Posterior cingulate gyrus (tissue), 11 donors: ENCODE measurements around the gene TBX6.

Experiments
- DNase-seq, 10 donors: peaks; one replicate each; pipeline versions ENCODE4 v3.0.0 to v3.0.0-alpha.2; 2020 to 2021; ENCODE audit warnings: mixed read lengths in 3 of 10
- intact Hi-C: fragments of 100-400 bp; cut with DNase I; formaldehyde crosslinking; loops from one replicate; pipeline ENCODE4 v1.15.1; 2023

TBX6 gene

GRCh38 chr16:30088832-30089624, 2.7 kb downstream of the TBX6 start:
- intact Hi-C loops: no loop called here
- DNase-seq: peak in 3 of 10 donors; percentile 27 to 79 (median 50)

GRCh38 chr16:30088237-30088831, 3.4 kb downstream of the TBX6 start:
- intact Hi-C loops: no loop called here

DNA sequence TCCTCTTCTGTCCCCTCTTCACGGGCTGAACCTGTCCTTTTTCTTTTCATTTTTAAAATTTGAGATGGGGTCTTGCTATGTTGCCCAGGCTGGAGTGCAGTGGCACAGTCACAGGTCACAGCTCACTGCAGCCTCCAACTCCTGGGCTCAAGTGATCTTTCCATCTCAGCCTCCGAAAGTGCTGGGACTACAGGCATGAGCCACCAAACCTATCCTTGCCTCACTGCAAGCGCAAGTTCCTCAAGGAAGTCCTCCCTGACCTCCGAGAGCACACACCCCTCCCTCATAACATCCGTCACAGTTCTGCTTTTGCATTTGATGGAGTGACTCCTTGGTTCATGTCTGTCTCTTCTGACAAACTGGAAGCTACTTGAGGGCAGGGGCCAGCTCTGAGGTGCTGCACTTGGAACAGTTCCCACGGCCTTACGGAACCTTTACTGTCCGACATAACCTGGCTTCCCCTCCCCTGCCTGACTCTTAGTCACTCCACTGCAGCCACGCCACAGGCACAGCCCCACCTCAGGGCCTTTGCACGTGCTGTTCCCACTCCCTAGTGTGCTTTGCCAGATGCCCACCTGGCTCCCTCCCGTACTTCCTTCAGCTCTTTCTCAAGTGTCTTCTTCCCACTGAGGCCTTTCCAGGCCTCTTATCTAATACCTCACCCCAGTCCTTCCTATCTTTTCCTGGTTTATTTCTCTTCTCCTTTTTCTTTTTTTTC, 4.4 kb downstream of the TBX6 start:
- intact Hi-C loops: no loop called here
- peak in 3 of 10 donors; percentile 28 to 44 (median 43) for DNase-seq

More at GRCh38 chr16:30088237-30088831, 3.4 kb downstream of the TBX6 start:
- peak in 1 of 10 donors; percentile 34 for DNase-seq

DNA sequence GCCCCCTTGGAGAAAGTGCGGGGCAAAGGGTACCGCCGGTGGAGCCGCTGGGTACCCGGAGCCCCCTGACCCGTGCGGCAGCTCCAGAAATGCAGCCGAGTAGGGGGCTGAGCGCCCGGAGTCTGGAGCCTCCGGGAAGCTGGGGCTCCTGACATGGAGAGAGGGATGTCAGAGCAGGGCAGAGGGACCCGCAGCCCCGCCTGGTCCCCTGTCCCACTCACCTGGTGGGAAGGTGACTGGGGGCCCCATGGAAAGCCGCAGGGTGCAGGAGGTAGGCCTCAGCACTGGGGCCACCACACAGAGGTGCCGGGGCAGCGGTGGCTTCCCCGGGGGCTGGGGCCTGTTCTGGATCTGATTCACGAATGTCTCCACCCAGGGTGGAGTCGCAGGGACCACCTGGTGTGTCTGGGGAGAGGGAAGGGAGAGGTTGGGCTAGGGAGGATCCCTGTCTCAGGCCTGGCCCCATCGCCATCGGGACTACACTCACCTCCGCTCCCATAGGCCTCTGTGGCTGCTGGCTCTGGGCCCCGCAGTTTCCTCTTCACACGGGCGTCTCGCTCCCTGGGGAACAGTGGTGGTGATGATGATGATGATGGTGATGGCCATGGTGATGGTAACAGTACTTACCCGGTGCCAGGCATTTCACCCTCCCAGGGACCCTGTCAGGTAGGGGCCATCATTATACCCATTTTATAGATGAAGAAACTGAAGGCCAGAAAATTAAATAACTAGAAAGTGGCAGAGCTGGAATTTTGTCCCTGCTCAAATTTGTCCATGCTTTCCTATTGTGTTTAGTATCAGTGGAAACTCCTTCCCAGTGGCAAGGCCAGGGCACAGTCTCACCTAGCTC, 5.2 kb downstream of the TBX6 start:
- peak in 3 of 10 donors; percentile 45 to 83 (median 64) for DNase-seq
- intact Hi-C loops: no loop called here

DNA sequence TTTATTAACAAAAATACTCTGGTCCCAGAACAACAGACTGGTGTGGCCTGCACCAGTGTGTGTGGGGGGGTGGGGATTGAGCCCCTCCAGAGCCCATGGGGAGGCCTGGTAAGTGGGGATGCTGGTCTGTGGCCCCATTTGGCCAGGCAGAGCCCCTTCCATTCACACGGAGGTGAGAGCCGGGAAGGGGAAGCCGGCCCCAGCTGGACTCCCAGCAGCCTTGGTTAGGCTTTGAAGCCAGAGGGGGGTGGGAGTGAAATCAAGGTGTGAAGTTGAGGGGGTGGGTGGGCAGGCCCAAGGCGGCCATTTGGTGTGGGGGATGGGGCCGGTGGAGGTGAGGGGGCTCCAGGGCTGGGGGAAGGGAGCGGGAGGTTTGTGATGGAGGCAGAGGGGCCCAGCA, 5.9 kb downstream of the TBX6 start:
- intact Hi-C loops: no loop called here
- DNase-seq: peak in 3 of 10 donors; percentile 32 to 43 (median 32)

- intact Hi-C loops: no loop called here
- peak in 3 of 10 donors; percentile 27 to 55 (median 33) for DNase-seq
Observed at GRCh38 chr16:30085247-30085646, 6.5 kb downstream of the TBX6 start.

DNA sequence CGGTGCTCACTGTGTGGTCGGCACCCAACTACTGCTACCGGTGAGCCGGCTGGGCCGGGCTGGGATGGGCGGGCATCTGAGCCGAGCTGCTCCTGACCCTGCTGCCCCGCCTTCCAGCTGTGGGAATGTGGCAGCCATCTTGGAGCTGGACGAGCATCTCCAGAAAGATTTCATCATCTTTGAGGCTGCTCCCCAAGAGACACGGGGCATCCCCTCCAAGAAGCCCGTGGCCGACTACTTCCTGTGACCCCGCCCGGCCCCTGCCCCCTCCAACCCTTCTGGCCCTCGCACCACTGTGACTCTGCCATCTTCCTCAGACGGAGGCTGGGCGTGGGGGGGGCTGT, 6.9 kb downstream of the TBX6 start:
- intact Hi-C loops: no loop called here
- DNase-seq: peak in 2 of 10 donors; percentile 27 to 60

DNA sequence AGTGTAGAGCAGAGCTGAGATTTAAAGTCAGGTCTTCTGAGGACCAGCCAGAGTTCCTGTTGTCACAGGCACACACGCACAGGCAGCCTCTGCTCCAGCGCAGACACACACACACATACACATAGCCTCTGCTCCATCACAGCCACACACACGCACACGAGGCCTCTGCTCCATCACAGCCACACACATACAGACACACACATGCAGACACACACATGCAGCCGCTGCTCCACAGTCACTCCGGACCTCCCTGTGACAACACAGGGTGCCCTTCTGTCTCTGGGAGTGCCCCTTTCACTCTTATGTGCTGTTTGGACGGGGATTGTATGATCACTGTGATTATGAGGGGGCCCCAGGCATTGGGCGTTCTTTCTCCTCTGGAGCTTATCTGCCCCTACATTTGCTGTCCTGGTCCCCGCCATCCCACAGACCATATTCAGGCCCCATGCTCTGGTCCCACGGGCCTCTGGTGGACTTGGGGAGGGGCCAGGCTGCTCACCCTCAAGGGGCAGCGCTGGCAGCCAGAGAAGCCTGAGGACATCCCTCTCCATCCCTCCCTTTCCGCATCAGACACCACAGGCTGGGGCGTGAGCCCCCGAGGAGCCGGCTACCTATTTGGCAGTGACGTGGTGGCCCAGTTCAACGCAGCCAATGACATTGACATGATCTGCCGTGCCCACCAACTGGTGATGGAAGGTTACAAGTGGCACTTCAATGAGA, 7.5 kb downstream of the TBX6 start:
- peak in 2 of 10 donors; percentile 47 to 50 for DNase-seq
- intact Hi-C loops: no loop called here

DNA sequence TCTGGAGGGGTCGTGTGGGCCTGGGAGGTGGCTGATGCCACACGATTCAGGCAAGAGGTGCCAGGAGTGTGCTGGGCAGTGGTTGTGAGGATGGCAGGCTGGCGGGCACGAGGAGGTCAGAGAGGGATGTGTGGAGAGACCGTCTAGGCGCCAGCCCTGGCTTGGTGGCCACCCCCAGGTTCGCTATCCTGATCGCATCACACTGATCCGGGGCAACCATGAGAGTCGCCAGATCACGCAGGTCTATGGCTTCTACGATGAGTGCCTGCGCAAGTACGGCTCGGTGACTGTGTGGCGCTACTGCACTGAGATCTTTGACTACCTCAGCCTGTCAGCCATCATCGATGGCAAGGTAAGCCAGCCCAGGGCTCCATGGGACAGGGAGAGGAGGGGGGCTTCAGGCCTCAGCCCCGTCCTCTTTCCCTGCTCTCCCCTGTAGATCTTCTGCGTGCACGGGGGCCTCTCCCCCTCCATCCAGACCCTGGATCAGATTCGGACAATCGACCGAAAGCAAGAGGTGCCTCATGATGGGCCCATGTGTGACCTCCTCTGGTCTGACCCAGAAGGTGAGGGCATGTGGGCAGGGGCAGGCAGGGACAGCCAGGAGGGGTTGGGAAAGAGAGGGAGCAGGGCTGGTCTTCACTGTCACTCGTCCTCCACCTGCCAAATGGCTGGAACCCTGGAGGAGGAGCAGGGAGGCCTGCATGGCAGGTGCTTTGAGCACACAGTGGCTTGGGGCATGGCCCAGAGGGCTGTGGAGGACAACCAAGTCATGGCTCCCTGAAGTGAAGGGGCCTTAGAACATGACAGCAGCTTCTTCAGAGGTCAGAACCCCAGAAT, 8.3 kb downstream of the TBX6 start:
- intact Hi-C loops: no loop called here
- peak in 2 of 10 donors; percentile 47 to 64 for DNase-seq

- peak in 2 of 10 donors; percentile 43 to 46 for DNase-seq
- intact Hi-C loops: no loop called here
Observed at GRCh38 chr16:30082545-30083090, 9.1 kb downstream of the TBX6 start.

DNA sequence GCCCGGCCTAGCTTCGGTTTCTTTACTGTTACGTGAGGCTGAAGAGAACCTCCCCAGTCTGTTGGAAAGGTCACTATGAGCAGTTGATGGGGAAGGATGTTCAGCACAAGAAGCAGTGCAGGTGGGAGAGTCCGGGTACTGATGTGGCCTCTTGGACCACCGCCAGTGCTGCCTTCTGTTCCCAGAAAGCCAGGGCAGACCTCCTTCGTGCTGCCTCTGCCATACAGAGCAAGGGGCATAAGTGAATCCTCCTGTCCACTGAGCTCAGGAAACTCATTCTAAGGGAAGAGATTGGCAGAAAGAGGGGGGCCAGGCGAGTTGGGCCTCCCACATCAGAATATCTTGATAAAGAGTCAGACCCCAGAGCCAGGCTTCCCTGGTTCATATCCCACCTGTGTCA, 12.2 kb downstream of the TBX6 start:
- intact Hi-C loops: loop anchor here (1.0 kb wide), 1 partner anchor 36 kb away; no protein-coding TSS in a partner anchor
- DNase-seq: peak in 2 of 10 donors; percentile 46 to 67

DNA sequence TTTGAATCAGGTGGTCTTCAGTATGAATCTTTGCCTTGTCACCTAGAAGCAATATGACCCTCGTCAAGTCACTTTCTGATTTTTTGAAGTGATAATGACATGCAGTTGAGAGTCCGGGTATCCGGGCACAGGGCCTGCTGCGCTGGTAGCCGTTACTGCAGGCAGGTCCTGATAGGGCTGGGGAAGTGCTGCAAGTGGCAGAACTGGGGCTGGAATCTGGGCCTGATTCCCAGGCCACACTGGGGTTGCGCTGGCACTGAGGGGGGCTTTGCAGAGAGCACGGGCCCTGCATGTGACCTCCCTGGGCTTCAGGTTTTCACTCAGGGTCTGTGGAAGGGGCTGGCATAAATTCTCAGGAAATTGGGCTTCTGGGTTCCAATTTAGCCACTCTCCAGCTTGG, 13.0 kb downstream of the TBX6 start:
- DNase-seq: peak in 2 of 10 donors; percentile 9 to 27
- intact Hi-C loops: loop anchor here (1.0 kb wide), 1 partner anchor 37 kb away; no protein-coding TSS in a partner anchor

- intact Hi-C loops: no loop called here
- DNase-seq: peak in 1 of 10 donors; percentile 26
Observed at GRCh38 chr16:30077656-30078055, 14.1 kb downstream of the TBX6 start.

GRCh38 chr16:30076276-30076791, 15.4 kb downstream of the TBX6 start:
- peak in 2 of 10 donors; percentile 9 to 52 for DNase-seq
- intact Hi-C loops: no loop called here

DNA sequence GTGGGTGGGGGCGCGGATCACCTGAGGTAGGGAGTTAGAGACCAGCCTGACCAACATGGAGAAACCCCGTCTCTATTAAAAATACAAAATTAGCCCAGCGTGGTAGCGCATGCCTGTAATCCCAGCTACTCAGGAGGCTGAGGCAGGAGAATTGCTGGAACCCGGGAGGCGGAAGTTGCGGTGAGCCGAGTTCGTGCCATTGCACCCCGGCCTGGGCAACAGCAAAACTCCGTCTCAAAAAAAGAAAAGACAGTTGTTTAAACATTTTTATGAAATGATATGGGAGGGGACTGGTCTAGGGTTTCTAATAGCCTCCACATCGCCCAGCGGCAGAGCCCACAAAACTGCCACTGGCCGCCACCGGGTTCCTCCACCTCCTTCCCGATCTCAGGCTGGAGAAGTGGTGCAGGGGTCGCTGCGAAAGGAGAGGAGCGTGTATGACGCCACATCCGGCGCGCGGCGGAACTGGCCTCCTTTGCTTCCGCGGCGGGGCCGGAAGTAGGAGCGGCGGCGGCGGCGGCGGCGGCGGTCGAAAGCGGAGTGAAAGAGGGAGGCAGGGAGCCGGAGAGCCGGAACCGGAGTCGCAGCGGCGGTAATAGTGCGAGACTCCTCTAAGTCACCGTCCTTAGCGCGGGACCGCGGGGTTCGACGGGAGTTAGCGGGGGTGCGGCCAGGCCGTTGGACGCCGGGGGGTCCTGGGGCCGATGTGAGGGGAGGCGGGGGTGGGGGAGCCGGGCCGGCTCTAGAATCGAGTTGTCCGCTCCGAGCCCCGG, 16.0 kb downstream of the TBX6 start, which contains the start of gene PPP4C:
PPP4C (plus strand) TSS at position 492 of the 773 bp plus-strand sequence. CDS start 384 bp downstream, outside the sequence.
- intact Hi-C loops: no loop called here
- DNase-seq: peak; percentile 84 to 98 (median 92)

DNA sequence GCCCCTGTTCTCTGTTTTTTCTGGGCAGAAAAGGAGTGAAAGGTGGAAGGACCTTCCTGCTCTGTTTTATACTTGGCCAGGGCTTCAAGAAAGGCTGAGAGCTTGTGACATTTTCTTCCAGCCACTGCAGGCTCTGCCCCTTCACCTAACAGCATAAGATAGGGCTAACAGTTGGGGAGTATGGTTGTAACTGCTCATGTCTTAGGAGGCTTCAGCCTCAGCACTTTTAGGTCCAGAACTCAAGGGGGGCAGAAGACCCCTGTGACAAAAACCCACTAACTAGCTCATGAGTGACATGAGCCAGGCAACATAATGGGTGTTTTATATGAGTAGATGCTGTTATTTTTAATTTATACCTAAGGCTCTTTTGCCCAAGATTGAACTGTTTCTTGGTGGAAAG, 21.2 kb downstream of the TBX6 start:
- intact Hi-C loops: no loop called here
- DNase-seq: no peak
